K562 (cell line): ENCODE data around the gene GPR82. TPM values are rescaled to one million over a fixed set of nuclear protein-coding genes. Genes with fewer than 3 reads are reported as not detected.
A peak's percentile ranks its signal among the peaks of the same experiment; 100 is the strongest.

Source experiments
- ATAC-seq: fragments of 200-7000 bp; cut with Tn5 transposase; 3 replicates; pipeline ENCODE4 v1.9.1; 2020; ENCODE audit warnings: moderate library complexity
- BruUV-seq: library from RNA; stranded (reverse); fragments of 400-500 nt; replicated peaks from 2 replicates; lab custom pipeline; 2021; lab: Mats Ljungman, UMichigan
- CTCF ChIA-PET: fragments of 300-600 bp; formaldehyde crosslinking; extraction: SDS; loops from one replicate; lab custom pipeline; 2021; ENCODE audit warnings: low intra/inter-chr PET ratio; lab: Yijun Ruan, JAX
- POLR2A ChIA-PET: fragments of 300-600, 350-650 bp; sonication (Branson Sonifier 250); formaldehyde crosslinking; extraction: SDS; loops from one replicate; lab custom pipeline; 2021; ENCODE audit warnings: antibody characterized with exemption, inconsistent platforms; lab: Yijun Ruan, JAX
- DNase-seq, 4 experiments: peaks; one replicate each; pipeline versions ENCODE4 v3.0.0 to v3.0.0-alpha.2; 2011 to 2018; ENCODE audit warnings: low spot score in 3 of 4, mixed read lengths in 3 of 4; ENCODE audit errors: extremely low read depth in 1 of 4
- FAIRE-seq: peaks from 2 replicates; lab custom pipeline; 2011; peaks lifted over from hg19 to GRCh38; lab: Jason Lieb, UNC
- H2AFZ ChIP-seq: 2 replicates; pipeline ENCODE4 v1.6.0; 2011; ENCODE audit warnings: low read depth, low read length, control low read depth, inconsistent platforms
- H3K27ac ChIP-seq: fragments of 200-600 bp; 3 replicates; pipeline ENCODE4 v1.8.0; 2011; ENCODE audit warnings: low read depth, mild to moderate bottlenecking, control low read depth, inconsistent platforms, low read length, moderate library complexity, mixed read lengths; ENCODE audit errors: extremely low read depth
- H3K27me3 ChIP-seq, 2 experiments: fragments of 300-600 bp in 1 of 2; 2 replicates in 1 of 2; 3 replicates in 1 of 2; pipeline versions ENCODE4 v1.6.0 to v1.8.0; 2011; ENCODE audit warnings: inconsistent platforms in 2 of 2, low read length in 2 of 2, mild to moderate bottlenecking in 1 of 2, mixed read lengths in 1 of 2, moderate library complexity in 1 of 2; ENCODE audit not compliant: control insufficient read depth in 2 of 2, insufficient read depth in 2 of 2
- H3K36me3 ChIP-seq: fragments of 300-600 bp; 3 replicates; pipeline ENCODE4 v1.8.0; 2011; ENCODE audit warnings: mild to moderate bottlenecking, low read length, inconsistent platforms; ENCODE audit not compliant: control insufficient read depth, insufficient read depth
- H3K4me1 ChIP-seq, 2 experiments: fragments of 200-600 bp in 1 of 2; replicated peaks in 1 of 2; 2 replicates in 1 of 2; 3 replicates in 1 of 2; pipeline versions ENCODE4 v1.5.1 to v1.8.0; 2011; ENCODE audit warnings: inconsistent platforms in 2 of 2, low read length in 2 of 2, mild to moderate bottlenecking in 1 of 2, mixed read lengths in 1 of 2, moderate library complexity in 1 of 2; ENCODE audit not compliant: control insufficient read depth in 2 of 2, insufficient read depth in 2 of 2
- H3K4me2 ChIP-seq: 2 replicates; pipeline ENCODE4 v1.6.1; 2011; ENCODE audit warnings: low read length, control low read depth, inconsistent platforms, mixed read lengths; ENCODE audit not compliant: insufficient read depth
- H3K4me3 ChIP-seq: fragments of 200-600 bp; sonication (generic), shearing (Covaris generic); 2 replicates; pipeline ENCODE4 v1.5.1; 2016; ENCODE audit warnings: control low read depth, inconsistent platforms
- H3K79me2 ChIP-seq: fragments of 200-600 bp; 3 replicates; pipeline ENCODE4 v1.8.0; 2011; ENCODE audit warnings: low read length, inconsistent platforms; ENCODE audit not compliant: control insufficient read depth, insufficient read depth
- H3K9ac ChIP-seq, 2 experiments: 2 replicates each; pipeline versions ENCODE4 v1.6.0 to v1.6.1; 2011; ENCODE audit warnings: low read depth in 2 of 2, low read length in 2 of 2, control low read depth in 1 of 2, inconsistent platforms in 1 of 2, mild to moderate bottlenecking in 1 of 2, mixed read lengths in 1 of 2; ENCODE audit not compliant: insufficient read depth in 1 of 2
- H3K9me1 ChIP-seq: one replicate; pipeline ENCODE4 v1.6.0; 2011; ENCODE audit warnings: inconsistent platforms, mild to moderate bottlenecking, low read length, moderate library complexity; ENCODE audit not compliant: control insufficient read depth, insufficient read depth
- H3K9me3 ChIP-seq: replicated peaks from 2 replicates; pipeline ENCODE4 v1.5.1; 2011; ENCODE audit warnings: low read depth, low read length, inconsistent platforms; ENCODE audit not compliant: control insufficient read depth, insufficient read depth
- H4K20me1 ChIP-seq: replicated peaks from 2 replicates; pipeline ENCODE4 v1.6.1; 2011; ENCODE audit warnings: low read length, inconsistent platforms, mixed read lengths; ENCODE audit not compliant: control insufficient read depth, insufficient read depth
- BMI1 ChIP-seq: fragments of 150-350 bp; IDR thresholded peaks from 2 replicates; pipeline ENCODE4 v1.6.1; 2014; ENCODE audit warnings: low read length
- CBX5 ChIP-seq: IDR thresholded peaks from 2 replicates; pipeline ENCODE4 v1.6.1; 2014; ENCODE audit warnings: low read depth, borderline replicate concordance
- CTCF ChIP-seq, 3 experiments: IDR thresholded peaks in 2 of 3; conservative IDR thresholded peaks in 1 of 3; 2 replicates each; pipeline ENCODE4 v1.5.1; 2011 to 2012; ENCODE audit warnings: low read length in 3 of 3, mild to moderate bottlenecking in 3 of 3, control low read depth in 2 of 3, improper control_type of control experiment in 1 of 3, inconsistent platforms in 1 of 3, low read depth in 1 of 3, mixed read lengths in 1 of 3, moderate library complexity in 1 of 3; ENCODE audit not compliant: insufficient read depth in 2 of 3
- FOXK1 ChIP-seq: sonication (generic); formaldehyde crosslinking; IDR thresholded peaks from 2 replicates; pipeline ENCODE4 v1.8.0; 2022; ENCODE audit warnings: missing genetic modification reagents, mild to moderate bottlenecking, borderline replicate concordance
- GATAD2B ChIP-seq: fragments of 450-650 bp; IDR thresholded peaks from 2 replicates; pipeline ENCODE4 v1.6.1; 2017; ENCODE audit warnings: mild to moderate bottlenecking, borderline replicate concordance
- RAD21 ChIP-seq, 2 experiments: fragments of 250-450 bp in 1 of 2; fragments of 450-650 bp in 1 of 2; sonication (Bioruptor Pico) in 1 of 2; formaldehyde crosslinking in 1 of 2; IDR thresholded peaks in 1 of 2; conservative IDR thresholded peaks in 1 of 2; 2 replicates each; pipeline versions ENCODE4 v1.4.0 to v1.8.0; 2020 to 2022; ENCODE audit warnings: mild to moderate bottlenecking in 2 of 2, moderate library complexity in 1 of 2
- RAD51 ChIP-seq: fragments of 450-650 bp; IDR thresholded peaks from 2 replicates; pipeline ENCODE4 v1.7.1; 2016; ENCODE audit warnings: low read depth, mild to moderate bottlenecking, borderline replicate concordance
- SREBF2 ChIP-seq: sonication (generic); formaldehyde crosslinking; IDR thresholded peaks from 2 replicates; pipeline ENCODE4 v1.4.0; 2020; ENCODE audit warnings: mild to moderate bottlenecking, missing genetic modification reagents
- ZBTB7A ChIP-seq: IDR thresholded peaks from 2 replicates; pipeline ENCODE4 v1.6.1; 2011; ENCODE audit warnings: low read depth, mild to moderate bottlenecking, low read length, moderate library complexity, borderline replicate concordance; ENCODE audit not compliant: control insufficient read depth
- WGBS: fragments of 100-300 bp; shearing (Covaris generic); methylation state at CpG from one replicate; pipeline ENCODE4 v1.1.6; 2016; ENCODE audit warnings: low coverage, mixed read lengths; ENCODE audit not compliant: insufficient coverage; ENCODE audit errors: missing lambda C conversion rate; 5-methylcytosine and 5-hydroxymethylcytosine counted together
- in situ Hi-C: fragments of 300-500 bp; cut with MboI; formaldehyde crosslinking; loops from 4 replicates; pipeline ENCODE4 v1.15.0; 2018; ENCODE audit warnings: inconsistent platforms, mixed read lengths
- intact Hi-C: fragments of 100-400 bp; cut with micrococcal nuclease; formaldehyde crosslinking; loops from 2 replicates; pipeline ENCODE4 v1.14.2; 2022
- polyA plus RNA-seq, 8 experiments: library from polyadenylated mRNA; depleted of rRNA in 4 of 8; stranded (reverse) in 5 of 8; unstranded in 3 of 8; fragments of >200 nt; fragmentation: Nextera tagmentation in 2 of 8; fragmentation: Illumina TruSeq in 1 of 8; extraction: Ambion mirVana in 2 of 8; extraction: Trizol in 1 of 8; gene quantifications; 2 replicates each; pipeline versions ENCODE4 v1.2.1 to v1.2.3, GENCODE V29; 2011 to 2014; ENCODE audit warnings: inconsistent platforms in 1 of 8, missing spikeins in 1 of 8
- total RNA-seq, 7 experiments: library from RNA; depleted of rRNA in 6 of 7; stranded (reverse); fragments of >200 nt in 6 of 7; fragmentation: Illumina TruSeq in 2 of 7; extraction: Trizol in 2 of 7; gene quantifications; 2 replicates each; pipeline versions ENCODE4 v1.2.1 to v1.2.3, GENCODE V29; 2011 to 2021; ENCODE audit warnings: low replicate concordance in 1 of 7
- TF ChIP-seq, protein P1 (sequence below): fragments of 450-650 bp; formaldehyde crosslinking; IDR thresholded peaks from 2 replicates; pipeline ENCODE4 v1.4.0; 2020; ENCODE audit warnings: mild to moderate bottlenecking, moderate library complexity

The GPR82 gene
- total and polyA plus RNA-seq, 9 of the 15 experiments (the other 6 are each of a cell fraction or from before 2014, with no cell fraction given): not detected

DNA sequence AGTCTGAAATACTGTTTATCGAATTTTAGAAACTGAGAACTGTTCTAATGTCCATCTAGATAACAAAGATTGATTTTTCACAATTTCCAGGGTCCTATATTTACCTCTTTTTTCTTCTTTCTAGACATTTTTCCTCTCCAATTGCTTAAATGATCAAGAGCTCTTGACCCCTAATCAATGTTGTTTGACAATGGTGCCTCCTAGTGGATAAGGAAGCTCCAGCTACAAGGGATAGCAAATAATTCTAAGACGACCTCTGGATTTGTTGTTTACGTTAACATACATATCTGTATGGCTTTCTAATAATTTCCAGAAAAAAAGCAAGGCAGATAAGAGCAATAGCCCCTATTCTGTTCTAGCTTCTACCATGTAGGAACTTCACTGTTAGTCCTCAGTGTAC is 35.8 kb downstream of the GPR82 start:
- Histone ChIP-seq H3K36me3 (no peaks in the 10 kb centered on the region), H3K9me1 (no peaks in the 10 kb centered on the region), H3K27ac (no peak overlapping the region), H3K4me2 (no peak overlapping the region), H3K9ac (no peak overlapping the region), H2AFZ (no peak overlapping the region), H4K20me1 (no peaks in the 10 kb centered on the region), H3K79me2 (no peaks in the 10 kb centered on the region), H3K4me3 (no peak overlapping the region), H3K9me3 (no peaks in the 10 kb centered on the region), H3K27me3 (no peaks in the 10 kb centered on the region), H3K4me1 (no peaks in the 10 kb centered on the region)
- WGBS: 8% methylated on average over 3 of the region's 3 CpGs
- POLR2A ChIA-PET: interaction anchor here (1.0 kb wide), 1 partner anchor 9 kb away, joined by 3 read pairs; no protein-coding TSS in a partner anchor
- CTCF ChIA-PET: interaction anchor here (1.6 to 1.7 kb wide), 2 partner anchors 200 to 202 kb away, joined by 5 to 8 read pairs; no protein-coding TSS in a partner anchor
- FAIRE-seq (no peak), DNase-seq (peak; percentile 6 to 53 (median 14)), ATAC-seq (peak; percentile 61; the same call in 2 of the 3 replicates)
- intact Hi-C loops: loop anchor here (1.0 to 5.0 kb wide), 2 partner anchors 202 to 483 kb away; no protein-coding TSS in a partner anchor
- BruUV-seq: no TSS peak
- in situ Hi-C loops: loop anchor here (10.0 kb wide), 1 partner anchor 485 kb away; no protein-coding TSS in a partner anchor
- TF ChIP-seq ZBTB7A (no peak), GATAD2B (no peak), CBX5 (no peak), BMI1 (no peak), RAD51 (no peak), RAD21 (CRISPR knock-in tag; conservative IDR thresholded peaks at IDR 0.05 in 1 of 2, IDR thresholded peaks at IDR 0.05 in 1 of 2) (peak; percentile 76 to 81), SREBF2 (no peak), FOXK1 (CRISPR knock-in tag) (no peak), CTCF (IDR thresholded peaks at IDR 0.05 in 2 of 3, conservative IDR thresholded peaks at IDR 0.05 in 1 of 3; ENCODE audit: insufficient read depth in 2 of 3, low read depth in 1 of 3, low read length in 3 of 3) (peak; percentile 42 to 68 (median 53); a peak in 5 of 6 replicates)
- TF ChIP-seq, protein P1, sequence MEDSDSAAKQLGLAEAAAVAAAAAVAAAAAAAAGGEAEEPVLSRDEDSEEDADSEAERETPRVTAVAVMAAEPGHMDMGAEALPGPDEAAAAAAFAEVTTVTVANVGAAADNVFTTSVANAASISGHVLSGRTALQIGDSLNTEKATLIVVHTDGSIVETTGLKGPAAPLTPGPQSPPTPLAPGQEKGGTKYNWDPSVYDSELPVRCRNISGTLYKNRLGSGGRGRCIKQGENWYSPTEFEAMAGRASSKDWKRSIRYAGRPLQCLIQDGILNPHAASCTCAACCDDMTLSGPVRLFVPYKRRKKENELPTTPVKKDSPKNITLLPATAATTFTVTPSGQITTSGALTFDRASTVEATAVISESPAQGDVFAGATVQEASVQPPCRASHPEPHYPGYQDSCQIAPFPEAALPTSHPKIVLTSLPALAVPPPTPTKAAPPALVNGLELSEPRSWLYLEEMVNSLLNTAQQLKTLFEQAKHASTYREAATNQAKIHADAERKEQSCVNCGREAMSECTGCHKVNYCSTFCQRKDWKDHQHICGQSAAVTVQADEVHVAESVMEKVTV (CRISPR knock-in tag): peak; percentile 62
